HFF-Myc (cell line): ENCODE measurements around the gene DSE.

Experiments
- DNase-seq: peaks from one replicate; pipeline ENCODE4 v3.0.0-alpha.2; 2011; ENCODE audit warnings: low read depth; ENCODE audit errors: extremely low read depth
- H3K4me3 ChIP-seq: replicated peaks from 2 replicates; pipeline ENCODE4 v1.5.1; 2011; ENCODE audit warnings: low read depth, mild to moderate bottlenecking, control low read depth, low read length
- TF ChIP-seq, protein P1 (sequence below): IDR thresholded peaks from 2 replicates; pipeline ENCODE4 v1.5.1; 2012; ENCODE audit warnings: mild to moderate bottlenecking, low read depth, low read length, control low read depth; ENCODE audit errors: missing control alignments

DSE gene

DNA sequence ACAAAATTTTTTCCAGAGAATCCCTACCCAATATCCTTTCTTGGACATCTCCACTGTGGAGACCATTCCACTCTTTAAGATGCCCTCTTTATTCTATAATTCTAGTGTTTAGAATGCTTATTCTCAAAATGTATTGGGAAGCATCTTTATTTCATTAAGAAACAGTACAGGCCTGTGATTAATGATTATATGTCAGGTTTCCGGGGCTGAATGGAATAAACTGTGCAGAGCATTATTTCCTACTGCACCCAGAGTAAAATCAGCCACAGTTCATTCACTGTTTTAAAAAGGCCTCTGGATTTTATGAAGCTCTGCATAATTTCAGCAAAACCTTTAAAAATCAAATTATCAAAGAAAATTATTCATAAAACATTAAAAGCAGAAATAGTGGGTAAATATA is 42.6 kb downstream of the DSE start:
- DNase-seq = no peak
- TF ChIP-seq, protein P1, sequence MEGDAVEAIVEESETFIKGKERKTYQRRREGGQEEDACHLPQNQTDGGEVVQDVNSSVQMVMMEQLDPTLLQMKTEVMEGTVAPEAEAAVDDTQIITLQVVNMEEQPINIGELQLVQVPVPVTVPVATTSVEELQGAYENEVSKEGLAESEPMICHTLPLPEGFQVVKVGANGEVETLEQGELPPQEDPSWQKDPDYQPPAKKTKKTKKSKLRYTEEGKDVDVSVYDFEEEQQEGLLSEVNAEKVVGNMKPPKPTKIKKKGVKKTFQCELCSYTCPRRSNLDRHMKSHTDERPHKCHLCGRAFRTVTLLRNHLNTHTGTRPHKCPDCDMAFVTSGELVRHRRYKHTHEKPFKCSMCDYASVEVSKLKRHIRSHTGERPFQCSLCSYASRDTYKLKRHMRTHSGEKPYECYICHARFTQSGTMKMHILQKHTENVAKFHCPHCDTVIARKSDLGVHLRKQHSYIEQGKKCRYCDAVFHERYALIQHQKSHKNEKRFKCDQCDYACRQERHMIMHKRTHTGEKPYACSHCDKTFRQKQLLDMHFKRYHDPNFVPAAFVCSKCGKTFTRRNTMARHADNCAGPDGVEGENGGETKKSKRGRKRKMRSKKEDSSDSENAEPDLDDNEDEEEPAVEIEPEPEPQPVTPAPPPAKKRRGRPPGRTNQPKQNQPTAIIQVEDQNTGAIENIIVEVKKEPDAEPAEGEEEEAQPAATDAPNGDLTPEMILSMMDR = no peak
- H3K4me3 ChIP-seq = no peak overlapping the region

- no peak overlapping the region for H3K4me3 ChIP-seq
- TF ChIP-seq, protein P1 = no peak
- no peak for DNase-seq
Observed at GRCh38 chr6:116417661-116418060, 46.9 kb downstream of the DSE start.

DNA sequence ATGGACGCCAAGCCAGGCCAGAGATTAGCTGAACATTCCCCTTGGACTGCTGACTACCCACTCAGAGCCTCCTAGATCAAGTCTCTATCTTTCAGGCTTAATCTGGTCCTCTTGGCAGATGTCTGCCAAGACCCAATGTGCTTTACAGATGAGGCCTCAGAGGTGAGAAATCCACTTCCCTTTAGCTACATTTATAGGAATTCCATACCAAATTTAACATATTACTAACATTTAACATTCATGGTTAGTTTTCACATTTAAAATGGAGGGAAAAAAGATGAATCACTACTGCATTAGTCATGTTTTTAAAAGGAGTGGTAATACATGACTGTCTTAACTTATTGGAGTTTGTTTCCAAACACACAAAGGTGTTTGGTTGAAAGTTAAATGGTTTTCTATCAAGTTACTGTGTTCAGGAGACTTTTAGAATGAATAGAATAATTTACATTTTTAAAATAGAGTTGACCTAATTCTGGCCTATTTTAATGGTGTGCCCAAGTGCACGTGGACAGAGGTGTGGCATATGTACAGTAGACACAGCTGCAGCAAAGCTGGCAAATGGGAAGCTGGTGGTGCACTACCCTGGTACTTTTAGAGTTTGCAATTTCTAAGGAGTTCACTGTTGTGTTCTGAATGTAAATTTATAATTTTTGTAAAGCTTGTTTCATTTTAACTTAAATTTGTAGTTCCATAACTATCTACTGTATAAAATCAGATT is 48.5 kb downstream of the DSE start:
- no peak overlapping the region for H3K4me3 ChIP-seq
- DNase-seq = no peak
- TF ChIP-seq, protein P1 = no peak

DNA sequence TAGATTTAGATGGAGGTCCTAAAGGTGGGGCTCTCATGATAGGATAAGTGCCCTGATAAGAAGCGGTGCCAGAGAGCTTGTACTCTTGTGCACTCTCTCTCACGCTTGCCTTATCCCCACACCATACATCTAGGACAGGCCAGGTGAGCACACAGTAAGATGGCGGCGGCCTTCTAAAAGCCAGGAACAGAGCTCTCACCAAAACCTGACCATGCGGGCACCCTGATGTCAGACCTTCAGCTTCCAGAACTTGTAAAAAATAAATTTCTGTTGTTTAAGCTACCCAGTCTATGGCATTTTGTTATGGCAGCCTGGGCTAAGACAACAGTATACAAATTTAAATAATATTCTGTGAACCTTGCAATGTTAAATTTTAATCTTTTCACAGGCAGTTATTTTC is 49.6 kb downstream of the DSE start:
- TF ChIP-seq, protein P1 = no peak
- H3K4me3 ChIP-seq = no peak overlapping the region
- no peak for DNase-seq

- TF ChIP-seq, protein P1 = no peak
- no peak overlapping the region for H3K4me3 ChIP-seq
- no peak for DNase-seq
Observed at GRCh38 chr6:116422238-116422637, 51.5 kb downstream of the DSE start.

GRCh38 chr6:116424001-116424400 is 53.3 kb downstream of the DSE start:
- no peak overlapping the region for H3K4me3 ChIP-seq
- DNase-seq = no peak
- TF ChIP-seq, protein P1 = no peak

DNA sequence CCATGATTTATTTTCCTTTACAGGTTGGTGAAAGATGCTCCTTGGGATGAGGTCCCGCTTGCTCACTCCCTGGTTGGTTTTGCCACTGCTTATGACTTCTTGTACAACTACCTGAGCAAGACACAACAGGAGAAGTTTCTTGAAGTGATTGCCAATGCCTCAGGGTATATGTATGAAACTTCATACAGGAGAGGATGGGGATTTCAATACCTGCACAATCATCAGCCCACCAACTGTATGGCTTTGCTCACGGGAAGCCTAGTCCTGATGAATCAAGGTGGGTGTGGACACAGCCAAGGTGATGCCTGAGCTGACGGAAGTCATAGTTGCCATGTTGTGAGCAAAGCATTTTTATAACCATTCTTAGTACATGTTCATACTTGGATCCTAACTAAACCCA is 55.8 kb downstream of the DSE start:
- TF ChIP-seq, protein P1 = no peak
- no peak overlapping the region for H3K4me3 ChIP-seq
- no peak for DNase-seq
